H54 (cell line): ENCODE data around the gene SEMA3B.
"Not testable (repeated sequence)": the region's sequence is repeated elsewhere in the genome, so short reads cannot be mapped to it uniquely, and the experiment has no call there.

ENCODE experiments used
- DNase-seq: peaks from one replicate; pipeline ENCODE4 v3.0.0; 2011; ENCODE audit warnings: low spot score, mixed read lengths; ENCODE audit not compliant: insufficient read length
- FAIRE-seq: peaks from 3 replicates; lab custom pipeline; 2011; peaks lifted over from hg19 to GRCh38; lab: Jason Lieb, UNC
- POLR2A ChIP-seq: IDR thresholded peaks from 2 replicates; pipeline ENCODE4 v1.6.1; 2011; ENCODE audit warnings: low read depth, mild to moderate bottlenecking, low read length

The SEMA3B gene

DNA sequence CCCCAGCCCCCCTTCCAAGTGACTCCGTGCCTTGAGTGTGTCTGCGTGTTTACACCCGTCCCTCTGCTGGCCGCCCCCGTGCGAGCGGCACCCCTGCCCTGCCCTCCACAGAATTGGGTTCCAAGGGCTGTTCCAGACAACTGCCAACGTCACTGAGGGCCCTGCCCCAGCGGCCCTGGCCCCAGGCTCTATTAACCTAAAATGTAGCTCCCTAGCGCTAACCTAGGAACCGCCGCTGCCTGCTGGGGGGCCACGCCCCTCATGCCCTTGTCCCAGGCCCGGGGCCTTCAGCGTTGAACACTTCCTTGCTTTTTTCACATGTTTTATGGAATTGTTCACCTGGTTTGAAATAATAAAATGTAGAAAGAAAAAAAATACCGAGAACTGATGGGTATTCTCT, 10.0 kb upstream of the SEMA3B start:
- FAIRE-seq (no peak), DNase-seq (no peak)
- no peak for TF ChIP-seq POLR2A

GRCh38 chr3:50259432-50260026, 9.4 kb upstream of the SEMA3B start:
- TF ChIP-seq POLR2A = no peak
- FAIRE-seq (no peak), DNase-seq (no peak)

GRCh38 chr3:50260027-50260941, 8.7 kb upstream of the SEMA3B start:
- FAIRE-seq = no peak
- TF ChIP-seq POLR2A = no peak
- peak; percentile 82 for DNase-seq

- FAIRE-seq = no peak
- TF ChIP-seq POLR2A = no peak
- no peak for DNase-seq
Measured at GRCh38 chr3:50260942-50261441, 8.0 kb upstream of the SEMA3B start.

DNA sequence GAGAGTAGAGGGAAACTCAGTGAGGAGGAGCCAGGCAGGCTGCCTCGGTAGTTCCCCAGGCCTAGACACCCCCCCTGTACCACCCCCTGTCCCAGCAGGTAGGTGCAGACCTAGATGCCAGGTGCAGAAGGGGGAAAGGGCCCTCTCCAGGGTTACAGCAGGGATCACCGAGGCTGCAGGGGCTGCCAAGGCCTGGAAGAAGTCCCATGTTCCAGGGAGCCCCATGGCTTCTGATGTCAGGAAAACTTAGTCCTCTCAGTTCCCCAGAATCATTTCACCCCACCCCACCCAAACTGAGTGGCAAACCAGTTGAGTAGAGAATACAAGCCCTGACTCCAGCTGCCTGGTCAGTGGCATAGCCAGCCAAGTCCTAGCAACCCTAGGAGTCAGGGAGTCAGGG, 7.4 kb upstream of the SEMA3B start:
- FAIRE-seq = no peak
- no peak for DNase-seq
- TF ChIP-seq POLR2A = no peak

- DNase-seq, FAIRE-seq: not testable (repeated sequence)
Measured at GRCh38 chr3:50262200-50262599, 6.7 kb upstream of the SEMA3B start.

- FAIRE-seq (no peak), DNase-seq (no peak)
- TF ChIP-seq POLR2A = no peak
Measured at GRCh38 chr3:50262778-50263177, 6.2 kb upstream of the SEMA3B start.

DNA sequence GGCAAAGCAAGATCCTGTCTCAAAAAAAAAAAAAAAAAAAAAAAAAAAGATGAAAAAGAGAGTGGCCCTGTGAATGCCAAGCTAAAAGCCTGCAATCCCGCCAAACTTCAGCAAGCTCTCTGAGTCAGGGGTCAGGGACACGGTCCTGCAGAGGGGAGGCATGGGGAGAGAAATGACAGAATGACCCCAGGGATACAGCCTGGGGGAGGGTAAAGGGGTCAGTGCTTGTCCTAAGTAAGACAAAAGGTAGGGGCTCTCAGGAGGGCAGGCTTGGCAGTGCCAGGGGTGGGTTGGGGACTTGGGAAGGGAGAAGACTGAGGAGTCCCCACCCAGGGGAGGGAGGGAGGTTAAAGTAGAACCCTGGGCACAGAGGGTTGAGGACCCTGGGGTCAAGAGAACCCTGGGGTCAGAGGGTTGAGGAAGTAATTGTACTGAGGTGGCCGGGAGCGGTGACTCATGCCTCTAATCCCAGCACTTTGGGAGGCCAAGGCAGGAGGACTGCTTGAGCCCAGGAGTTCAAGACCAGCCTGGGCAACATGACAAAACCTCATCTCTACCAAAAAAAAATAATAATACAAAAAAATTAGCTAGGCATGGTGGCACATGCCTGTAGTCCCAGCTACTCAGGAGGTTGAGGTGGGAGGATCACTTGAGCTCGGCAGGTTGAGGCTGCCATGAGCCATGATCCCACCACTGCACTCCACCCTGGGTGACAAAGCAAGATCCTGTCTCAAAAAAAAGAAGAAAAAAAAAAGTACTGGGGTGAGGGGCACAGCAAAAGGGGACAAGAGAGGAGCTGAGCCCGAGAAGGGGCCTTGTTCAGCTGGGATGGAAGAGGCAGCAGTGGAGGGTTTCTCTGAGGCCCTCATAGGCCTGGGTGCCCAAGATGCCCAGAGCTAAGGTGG, 5.2 kb upstream of the SEMA3B start:
- no peak for TF ChIP-seq POLR2A
- DNase-seq (no peak), FAIRE-seq (no peak)

DNA sequence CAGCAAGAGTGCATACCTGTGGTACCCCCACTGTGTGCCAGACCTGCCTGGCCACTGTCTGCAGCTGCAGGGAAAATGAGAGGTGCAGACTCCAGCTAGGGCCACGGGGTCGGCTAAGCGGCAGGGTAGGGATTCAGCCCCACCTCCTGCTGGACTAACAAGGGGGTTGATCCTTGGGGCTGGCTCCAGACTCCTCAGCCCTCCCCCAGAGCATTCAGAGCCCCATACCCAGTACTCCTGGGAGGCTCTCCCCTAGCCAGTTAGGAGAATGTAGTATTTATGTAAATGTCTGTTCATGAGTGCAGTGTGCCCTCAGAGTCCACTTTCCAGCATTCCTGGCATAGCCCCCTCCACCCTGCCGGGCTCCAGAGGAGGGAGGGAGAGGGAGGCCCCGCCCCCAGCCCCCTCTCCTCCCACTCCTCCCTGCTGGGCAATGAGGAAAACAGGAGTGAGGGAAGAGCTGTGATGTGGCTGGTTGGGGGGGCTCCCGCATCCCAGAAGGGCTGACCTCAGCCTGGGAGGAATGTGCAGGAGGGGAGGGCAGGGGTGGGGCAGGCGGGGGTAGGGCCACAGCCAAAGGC, 4.5 kb upstream of the SEMA3B start:
- no peak for TF ChIP-seq POLR2A
- DNase-seq (peak; percentile 92), FAIRE-seq (no peak)

GRCh38 chr3:50264964-50265485, 3.9 kb upstream of the SEMA3B start:
- no peak for DNase-seq
- no peak for FAIRE-seq
- no peak for TF ChIP-seq POLR2A

DNA sequence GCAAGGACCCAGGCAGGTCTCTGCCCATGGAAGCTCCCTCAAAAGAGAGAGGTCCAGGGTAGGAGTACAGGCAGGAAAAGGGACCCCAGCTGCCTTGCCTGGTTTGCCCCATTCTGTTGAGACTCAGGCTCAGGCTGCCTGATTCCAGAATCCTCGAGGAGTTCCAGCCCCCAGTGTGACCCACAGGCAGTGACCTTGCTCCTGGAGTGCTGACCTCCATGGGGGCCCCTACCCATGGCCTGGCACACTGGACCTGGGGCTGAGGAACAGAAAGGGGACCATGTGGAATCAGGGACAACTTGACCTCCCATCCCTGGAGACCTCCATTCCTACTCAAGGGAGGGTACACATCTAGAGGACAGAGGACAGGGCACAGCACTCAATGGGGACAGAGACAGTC, 3.4 kb upstream of the SEMA3B start:
- FAIRE-seq (no peak), DNase-seq (no peak)
- no peak for TF ChIP-seq POLR2A

DNA sequence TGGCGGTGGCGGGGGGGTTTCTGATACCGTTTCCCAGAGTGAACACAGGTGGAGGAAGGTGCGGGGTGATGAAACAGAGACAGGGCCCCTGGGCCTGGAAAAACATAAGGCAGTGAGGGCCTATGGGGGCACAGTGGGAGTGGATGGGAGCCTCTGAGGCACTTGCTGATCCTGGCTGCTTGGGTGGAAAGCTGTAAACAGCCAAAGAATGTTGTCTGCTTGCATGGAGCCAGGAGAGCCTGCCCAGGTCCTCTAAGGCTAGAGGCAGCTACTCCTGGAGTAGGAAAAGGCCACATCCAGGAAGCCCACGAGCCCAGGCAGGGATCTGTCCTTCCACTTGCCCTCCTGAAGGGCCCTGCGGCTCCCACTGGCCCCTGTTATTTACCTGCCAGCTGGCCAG, 2.9 kb upstream of the SEMA3B start:
- TF ChIP-seq POLR2A = no peak
- no peak for DNase-seq
- no peak for FAIRE-seq

- DNase-seq = no peak
- no peak for FAIRE-seq
- TF ChIP-seq POLR2A = no peak
Measured at GRCh38 chr3:50266836-50267235, 2.1 kb upstream of the SEMA3B start.
